DOHH2 (cell line): ENCODE results near the gene MAP2K2.
"Not testable (repeated sequence)": the region's sequence is repeated elsewhere in the genome, so short reads cannot be mapped to it uniquely, and the experiment has no call there.

Experiments used
- EZH2phosphoT487 ChIP-seq: fragments of 200-600 bp; sonication (generic); IDR thresholded peaks from 2 replicates; pipeline ENCODE4 v1.6.1; 2017; ENCODE audit warnings: borderline replicate concordance, mild to moderate bottlenecking, antibody characterized with exemption, low read length, moderate library complexity, mixed read lengths
- TF ChIP-seq, protein P1 (sequence below): fragments of 200-600 bp; sonication (generic); IDR thresholded peaks from one replicate; pipeline ENCODE4 v1.5.1; 2014; ENCODE audit warnings: antibody characterized with exemption, mild to moderate bottlenecking, low read depth, low read length; ENCODE audit not compliant: poor library complexity, severe bottlenecking

DNA sequence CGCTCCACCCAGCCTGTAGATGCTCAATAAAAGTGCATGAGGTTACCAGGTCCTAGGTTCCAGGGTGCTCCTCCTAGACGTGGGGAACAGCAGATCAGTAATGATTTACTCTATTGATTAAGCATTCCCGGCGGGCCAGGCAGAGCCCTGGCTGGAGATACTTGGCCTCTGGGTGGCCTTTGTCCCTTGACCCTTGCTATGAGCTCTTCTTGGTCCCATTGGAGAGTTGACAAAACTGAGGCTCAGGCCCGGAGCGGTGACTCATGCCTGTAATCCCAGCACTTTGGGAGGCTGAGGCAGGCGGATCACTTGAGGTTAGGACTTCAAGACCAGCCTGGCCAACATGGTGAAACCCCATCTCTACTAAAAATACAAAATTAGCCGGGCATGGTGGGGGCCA is 34.0 kb upstream of the MAP2K2 start:
- TF ChIP-seq, protein P1, sequence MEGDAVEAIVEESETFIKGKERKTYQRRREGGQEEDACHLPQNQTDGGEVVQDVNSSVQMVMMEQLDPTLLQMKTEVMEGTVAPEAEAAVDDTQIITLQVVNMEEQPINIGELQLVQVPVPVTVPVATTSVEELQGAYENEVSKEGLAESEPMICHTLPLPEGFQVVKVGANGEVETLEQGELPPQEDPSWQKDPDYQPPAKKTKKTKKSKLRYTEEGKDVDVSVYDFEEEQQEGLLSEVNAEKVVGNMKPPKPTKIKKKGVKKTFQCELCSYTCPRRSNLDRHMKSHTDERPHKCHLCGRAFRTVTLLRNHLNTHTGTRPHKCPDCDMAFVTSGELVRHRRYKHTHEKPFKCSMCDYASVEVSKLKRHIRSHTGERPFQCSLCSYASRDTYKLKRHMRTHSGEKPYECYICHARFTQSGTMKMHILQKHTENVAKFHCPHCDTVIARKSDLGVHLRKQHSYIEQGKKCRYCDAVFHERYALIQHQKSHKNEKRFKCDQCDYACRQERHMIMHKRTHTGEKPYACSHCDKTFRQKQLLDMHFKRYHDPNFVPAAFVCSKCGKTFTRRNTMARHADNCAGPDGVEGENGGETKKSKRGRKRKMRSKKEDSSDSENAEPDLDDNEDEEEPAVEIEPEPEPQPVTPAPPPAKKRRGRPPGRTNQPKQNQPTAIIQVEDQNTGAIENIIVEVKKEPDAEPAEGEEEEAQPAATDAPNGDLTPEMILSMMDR: not testable (repeated sequence)
- not testable (repeated sequence) for TF ChIP-seq EZH2phosphoT487
